HG03521 (cell line): Measurements from ENCODE around the gene LTBP2.

ENCODE experiments used
- ATAC-seq: cut with Tn5 transposase; IDR thresholded peaks from one replicate; pipeline ENCODE4 v1.9.1; 2021; ENCODE audit warnings: mild to moderate bottlenecking, moderate library complexity; ENCODE audit not compliant: unreplicated experiment

LTBP2 gene

DNA sequence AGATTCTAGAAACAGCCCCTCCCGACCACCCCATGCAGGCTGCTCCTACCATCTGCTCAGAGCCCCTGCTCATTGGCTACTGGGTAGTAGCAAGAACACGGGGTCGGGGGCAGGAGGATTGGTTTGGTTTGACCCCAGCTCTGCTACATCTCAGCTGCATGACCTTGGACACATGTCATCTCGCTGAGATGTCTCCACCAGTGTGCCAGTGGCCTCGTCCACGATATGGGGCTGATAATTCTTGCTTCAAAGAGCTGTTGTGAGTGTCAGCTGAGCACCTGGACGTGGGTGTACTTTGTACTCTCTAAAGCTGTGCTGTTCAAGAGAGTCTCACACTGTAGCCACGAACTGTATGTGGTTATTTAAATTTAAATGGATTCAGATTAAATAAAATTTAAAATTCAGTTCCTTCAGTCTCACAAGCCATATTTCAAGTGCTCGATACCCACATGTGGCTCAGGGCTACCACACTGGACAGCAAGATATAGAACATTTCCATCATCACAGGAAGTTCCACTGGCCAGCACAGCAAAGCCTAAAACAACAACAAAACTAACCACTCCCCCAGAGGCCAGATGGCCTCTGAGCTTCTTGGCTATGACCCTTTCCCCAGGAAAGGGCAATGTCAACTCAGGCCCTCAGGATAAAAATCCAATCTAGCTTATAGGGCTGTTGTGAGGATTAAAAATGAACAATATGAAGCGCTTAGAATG, 18.6 kb downstream of the LTBP2 start:
- no peak for ATAC-seq

DNA sequence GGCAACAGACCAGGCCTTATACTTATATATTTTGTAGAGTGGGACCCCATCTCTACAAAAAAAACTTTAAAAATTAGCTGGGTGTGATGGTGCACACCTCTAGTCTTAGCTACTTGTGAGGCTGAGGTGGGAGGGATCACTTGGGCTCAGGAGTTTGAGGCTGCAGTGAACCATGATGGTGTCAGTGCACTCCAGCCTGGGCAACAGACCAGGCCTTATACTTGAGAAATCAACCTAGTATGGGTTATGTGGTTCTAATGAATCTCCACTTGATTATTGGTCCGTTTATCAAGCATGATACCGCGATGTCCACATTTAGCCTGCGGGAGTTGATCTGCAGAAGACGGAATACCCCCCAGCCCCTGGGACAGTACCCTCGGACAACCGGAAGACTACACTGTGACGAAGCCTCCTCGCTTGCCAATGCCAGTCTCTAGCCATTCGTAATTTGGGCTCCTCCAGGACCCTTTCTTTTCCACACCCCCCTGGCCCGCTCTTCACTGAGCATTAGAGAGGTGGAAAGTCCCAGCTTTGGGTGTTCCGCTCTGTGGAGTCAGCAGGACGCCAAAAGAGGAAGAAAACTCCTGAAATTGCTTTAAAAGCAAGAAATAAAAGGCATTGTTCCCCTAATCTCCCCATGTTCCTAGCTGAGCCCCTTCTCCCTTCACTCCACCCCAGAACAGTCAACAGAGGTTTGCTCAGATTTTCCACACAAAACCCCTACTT, 19.4 kb downstream of the LTBP2 start:
- ATAC-seq, result no peak

DNA sequence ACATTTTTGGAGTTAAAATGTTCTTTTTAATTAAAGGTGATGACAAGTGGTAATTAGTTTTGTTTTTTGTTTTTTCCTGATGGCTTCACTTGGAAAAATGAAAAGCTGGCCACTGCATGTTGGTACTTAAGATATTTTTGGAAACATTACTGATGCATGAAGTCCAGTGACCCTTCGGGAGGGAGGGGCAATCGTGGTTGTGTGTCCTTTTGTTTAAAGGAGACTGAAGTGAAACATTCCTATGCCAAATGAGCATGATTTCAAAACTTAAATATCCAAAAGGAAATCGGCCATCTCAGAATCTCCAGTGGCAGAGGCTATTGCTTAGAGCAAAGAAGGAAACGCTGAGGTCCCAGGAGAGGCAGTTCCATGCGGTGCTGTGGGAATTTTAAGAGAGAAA, 20.1 kb downstream of the LTBP2 start:
- no peak for ATAC-seq

DNA sequence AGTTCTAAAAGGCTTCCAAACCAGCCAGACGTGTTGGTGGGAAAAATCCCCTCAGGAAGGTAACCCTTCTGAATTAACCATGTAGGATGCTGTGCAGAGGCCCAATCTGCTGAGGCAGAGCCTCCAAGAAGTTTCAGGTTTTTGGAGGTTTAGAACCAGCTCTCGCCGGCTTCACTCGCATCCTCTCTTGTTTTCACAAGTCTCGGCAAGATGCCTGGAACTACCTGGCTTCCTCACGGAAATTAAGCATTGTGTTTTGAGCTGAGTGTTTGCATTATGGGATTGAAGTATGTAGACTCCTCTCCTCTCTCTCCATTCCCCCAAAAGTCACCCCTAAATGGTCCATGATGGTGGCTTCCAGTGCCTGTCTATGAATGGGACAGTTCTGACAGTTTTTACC, 20.6 kb downstream of the LTBP2 start:
- ATAC-seq, result no peak

DNA sequence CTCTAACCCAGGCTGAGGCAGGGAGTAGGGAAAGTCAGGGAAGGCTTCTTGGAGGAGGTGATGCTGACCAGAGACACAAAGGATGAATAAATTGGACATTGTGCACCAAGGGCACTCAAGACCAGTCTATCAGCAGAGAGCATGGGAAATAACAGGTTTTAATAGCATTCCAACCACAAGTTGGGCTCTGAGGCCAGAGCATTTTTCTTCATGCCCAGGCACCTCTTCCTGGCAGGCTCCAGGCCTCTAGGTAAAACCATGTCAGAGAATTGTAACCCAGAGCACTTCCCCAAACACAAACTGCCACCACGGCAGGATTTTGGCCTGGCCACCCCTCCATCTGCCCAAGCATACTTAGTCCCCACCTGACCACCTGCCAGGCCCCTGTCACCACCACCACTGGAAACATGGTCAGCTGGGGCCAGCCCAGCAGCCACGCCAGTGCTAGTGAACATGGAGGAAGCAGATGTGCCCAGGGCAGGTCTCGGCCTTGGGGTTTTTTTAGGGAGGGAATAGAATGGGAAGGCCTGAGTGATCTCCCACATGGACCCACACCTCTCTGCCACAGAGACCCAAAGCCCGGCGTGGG, 22.7 kb downstream of the LTBP2 start:
- no peak for ATAC-seq

DNA sequence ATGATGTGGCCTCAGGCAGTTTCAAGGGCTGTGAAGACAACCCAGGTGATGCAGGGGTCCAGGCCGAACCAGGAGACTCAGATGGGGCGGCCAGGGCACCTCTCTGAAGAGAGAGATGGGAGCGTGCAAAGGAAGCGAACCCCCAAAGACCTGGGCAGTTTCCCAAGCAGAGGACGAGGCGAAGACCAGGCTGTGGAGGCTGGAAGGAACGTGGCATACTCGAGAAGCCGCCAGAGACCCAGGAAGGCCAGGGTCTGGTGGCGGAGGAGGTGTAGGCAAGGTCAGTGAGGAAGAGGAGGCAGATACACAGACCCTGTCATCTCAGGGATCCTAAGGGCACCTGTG, 24.7 kb downstream of the LTBP2 start:
- ATAC-seq, result no peak

DNA sequence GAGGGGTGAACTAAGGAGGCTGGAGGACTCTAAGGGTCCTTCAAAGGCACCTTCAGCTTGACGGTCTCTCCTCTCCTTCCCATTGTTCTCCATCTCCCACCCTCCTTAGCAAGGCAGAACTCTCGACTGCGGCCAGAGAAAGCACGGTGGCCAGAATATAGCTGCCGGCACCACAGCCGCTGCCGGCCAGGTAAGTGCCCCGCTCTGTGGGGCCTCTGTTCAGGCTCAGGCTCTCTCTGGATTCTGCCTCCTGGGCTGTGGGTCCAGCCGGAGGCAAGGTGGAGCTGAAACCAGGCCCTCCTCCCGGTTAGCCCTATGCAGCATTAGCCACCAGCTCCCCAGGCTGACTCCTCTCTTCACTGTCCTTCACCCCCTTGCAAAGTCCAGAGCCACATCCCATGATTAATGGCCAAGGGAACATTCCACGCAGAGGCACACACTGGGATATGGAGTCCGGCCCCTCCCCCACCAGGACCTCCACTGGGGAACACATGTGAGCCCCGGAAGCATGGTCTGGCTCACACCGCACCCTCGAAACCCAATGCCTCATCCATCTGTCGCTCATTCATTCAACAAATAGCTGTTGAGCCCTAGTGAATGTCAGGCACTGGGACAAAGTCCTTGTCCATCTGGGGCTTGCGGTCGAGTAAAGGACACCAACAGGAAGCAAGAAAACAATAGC, 25.2 kb downstream of the LTBP2 start:
- ATAC-seq, result no peak

DNA sequence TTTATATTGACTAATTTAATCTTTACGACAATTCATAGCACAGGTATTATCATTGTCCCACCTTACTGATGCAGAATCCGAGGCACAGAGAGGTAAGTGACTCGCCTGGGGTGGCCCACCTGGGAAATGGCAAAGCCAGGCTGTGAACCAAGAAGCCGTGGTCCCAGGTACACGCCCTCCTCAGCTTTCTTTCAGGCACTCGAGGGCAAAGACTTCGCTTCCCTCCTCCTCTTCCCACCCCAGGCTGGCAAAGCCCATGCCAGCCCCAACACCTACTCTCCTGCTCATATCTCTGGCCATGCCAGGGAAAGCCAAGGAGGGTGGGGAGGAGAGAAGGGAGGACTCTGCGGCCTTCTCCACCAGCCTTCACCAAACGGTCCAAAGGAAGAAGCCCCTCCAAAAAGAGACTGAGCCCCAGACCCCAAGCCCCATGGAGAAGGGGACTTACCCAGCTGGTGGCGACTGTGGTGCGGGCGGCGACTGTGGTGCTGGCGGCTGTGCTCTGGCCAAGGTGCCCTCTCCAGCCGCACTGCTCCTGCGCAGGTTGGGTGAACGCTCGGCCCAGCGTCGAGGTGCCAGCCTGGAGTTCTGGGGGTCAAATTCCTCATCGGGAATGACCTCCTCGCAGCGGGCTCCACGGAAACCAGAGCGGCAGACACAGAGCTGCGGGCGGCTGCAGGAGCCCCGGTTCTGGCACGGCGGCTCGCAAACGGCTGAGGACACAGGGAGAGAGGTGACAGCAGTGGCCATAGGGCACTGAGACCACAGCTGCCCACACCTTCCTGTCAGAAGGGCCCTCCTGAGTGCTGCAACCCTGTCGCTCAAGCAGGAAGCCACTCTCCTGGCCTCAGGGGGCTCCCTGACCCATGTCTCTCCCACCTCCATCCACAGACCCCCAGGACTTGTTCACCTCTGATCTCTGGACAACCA, 26.4 kb downstream of the LTBP2 start:
- no peak for ATAC-seq

DNA sequence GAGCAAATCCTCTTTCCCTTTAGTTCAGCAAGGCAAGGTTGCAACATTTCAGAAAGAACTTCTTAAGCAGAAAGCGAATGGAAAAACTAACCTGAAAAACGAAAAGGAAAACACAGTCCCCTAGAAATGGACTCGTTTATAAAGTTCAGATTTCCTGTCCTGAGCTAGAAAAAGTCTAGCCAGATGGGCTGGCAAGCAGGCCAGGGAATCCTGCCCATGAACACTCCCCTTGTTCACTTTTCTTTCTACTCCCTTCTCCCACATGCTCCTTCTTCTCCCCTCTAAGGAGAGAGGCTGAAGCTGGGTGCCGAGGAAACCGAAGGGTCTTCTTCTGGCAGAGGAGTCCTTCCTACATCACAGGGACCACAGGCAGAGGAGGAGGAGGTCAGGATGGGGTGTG, 27.1 kb downstream of the LTBP2 start:
- no peak for ATAC-seq

DNA sequence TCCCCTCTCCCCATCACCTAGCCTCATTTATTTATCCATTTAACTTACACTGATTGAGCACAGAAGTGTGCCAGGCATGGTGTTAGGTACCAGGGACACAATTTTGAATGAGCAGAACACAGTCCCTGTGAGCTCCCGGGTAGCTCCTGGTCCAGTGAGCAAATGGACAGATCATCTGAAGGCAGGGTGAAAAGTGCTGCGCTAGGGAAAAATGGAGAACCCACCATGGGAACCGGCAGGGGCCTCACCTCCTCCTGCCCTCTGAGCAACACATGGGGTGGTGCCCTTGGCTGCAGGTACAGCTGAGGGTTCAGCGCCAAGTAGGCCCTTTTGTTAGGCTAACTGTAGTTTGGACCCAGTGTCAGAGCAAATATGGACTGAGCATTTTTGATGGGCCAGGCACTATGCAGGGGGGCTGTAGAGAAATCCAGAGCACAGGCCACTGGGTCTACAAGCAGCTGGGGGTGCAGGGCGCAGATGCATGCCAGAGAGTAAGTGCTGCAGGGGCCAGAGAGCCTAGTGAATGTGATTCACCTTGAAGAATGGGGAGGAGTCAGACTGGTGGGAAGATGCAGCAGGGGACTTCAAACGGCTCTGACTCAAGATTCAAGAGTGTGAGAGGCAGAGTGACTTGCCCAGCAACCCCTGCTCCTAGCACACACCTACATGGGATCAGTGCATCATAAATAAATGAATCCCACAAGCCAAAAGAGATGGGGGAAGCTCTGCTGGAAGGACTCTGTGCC, 28.2 kb downstream of the LTBP2 start:
- no peak for ATAC-seq

DNA sequence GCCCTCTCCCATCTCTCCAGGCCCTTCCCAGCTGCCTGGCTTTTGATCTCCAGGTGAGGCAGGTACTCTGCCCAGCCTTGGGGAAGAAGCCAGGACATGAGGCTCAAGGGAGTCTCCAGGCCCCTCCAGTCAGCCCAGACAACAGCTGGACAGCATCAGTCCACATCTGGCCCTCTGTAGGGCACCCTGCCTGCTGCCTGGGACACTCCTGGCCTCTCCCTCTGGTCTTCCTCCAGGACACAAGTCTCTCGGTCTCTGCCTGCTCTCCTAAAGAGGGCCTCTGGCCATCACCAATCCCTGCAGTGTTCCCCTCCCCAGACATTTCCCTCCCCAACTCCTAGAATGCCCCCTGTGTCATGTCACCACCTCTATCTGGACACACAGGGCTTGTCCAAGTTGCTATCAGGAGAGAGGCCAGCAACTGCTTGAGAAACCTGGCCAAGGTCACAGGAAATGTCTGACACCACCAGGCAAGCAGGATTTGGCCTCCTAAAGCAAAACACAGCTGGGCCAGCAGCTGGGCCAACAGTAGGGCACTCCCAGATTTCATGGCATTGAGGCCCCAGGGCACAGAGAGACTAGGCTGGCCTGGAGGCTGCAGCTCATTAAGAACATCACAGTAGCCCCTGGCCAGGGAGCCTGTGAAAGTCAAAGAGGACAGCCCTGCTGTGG, 29.0 kb downstream of the LTBP2 start:
- no peak for ATAC-seq

DNA sequence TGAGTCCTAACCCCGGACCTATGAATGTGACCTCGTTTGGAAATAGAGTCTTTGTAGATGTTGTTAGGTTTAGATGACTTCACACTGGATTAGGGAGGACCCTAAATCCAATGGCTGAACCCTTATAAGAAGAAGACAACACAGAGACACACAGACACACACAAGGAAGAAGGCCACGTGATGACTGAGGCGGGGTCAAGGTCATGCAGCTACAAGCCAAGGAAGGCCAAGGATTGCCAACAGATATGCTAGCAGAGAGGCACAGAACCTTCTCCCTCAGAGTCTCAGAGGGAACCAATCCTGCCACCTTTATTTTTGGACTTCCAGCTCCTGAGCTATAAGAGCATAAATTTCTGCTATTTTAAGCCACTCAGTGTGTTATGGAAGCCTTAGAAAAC, 31.8 kb downstream of the LTBP2 start:
- no peak for ATAC-seq

DNA sequence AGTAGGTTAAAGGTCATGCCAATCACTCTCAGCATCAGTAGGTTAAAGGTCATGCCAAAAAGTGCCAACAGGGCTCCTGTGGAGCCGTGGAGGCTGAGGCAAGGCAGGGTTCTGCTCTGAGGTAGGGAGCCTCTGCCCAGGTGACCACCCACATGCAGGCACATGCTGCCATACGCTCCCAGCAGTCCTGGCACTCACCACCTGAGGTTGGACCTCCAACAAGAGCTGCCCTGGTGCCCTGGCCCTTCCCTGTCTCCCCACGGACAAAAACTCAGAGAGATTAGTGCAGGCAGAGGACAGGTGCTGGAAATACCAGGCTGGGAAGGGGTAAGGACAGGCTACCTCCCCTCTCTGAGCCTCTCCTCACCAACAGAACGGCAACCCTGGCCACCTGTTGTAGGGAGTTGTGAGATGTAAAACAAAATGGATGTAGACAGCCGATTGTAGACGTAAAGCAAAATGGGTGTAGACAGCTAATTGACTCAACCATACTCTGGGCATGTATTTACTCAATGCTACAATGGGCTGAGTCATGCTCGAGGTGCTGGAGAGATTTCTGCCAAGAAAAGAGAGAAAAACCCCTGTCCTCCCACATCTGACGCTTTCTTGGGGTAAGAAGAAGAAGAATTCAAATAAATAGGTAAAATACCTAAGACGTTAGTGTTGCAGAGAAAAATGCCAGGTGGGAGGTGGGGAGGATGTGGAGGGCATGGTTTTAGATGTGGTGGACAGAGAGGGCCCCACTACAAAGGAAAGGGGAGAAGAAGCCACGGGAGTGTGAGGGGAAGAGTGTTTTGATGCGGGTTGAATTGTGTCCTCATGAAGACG, 32.4 kb downstream of the LTBP2 start:
- ATAC-seq, result no peak

DNA sequence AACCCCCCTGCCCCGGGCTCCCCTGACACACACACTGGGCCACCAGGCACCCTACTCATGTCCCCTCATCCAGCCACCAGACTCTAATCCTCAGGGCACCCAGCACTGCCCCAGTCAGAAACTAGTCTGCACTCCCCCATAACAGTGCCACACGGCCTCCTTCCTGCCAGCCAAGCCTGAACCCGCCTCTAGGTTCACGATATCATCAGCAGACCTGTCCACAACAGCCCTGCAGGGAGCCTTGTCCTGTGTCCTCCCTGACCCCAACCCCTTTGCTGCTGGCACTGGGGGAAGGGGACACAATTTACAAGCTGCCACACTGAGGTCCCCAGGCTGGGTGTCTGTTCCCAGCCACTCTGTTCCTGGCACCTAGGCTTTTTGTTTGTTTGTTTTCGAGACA, 33.6 kb downstream of the LTBP2 start:
- no peak for ATAC-seq

DNA sequence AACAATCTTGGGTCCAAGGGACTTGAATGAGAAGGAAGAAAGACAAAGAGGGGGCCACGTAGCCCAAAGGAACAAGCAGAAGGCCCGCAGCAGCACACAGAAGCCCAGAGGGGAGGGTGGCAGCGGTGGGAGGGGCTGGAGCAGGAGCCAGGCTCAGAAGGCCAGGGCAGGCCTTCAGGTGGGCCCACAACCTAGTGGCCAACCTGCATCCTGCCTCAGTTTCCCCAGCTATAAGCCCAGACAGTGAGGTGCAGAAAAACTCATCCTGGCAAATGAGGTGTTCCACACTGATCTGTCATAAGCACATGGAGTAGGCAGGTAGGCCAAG, 34.1 kb downstream of the LTBP2 start:
- no peak for ATAC-seq

DNA sequence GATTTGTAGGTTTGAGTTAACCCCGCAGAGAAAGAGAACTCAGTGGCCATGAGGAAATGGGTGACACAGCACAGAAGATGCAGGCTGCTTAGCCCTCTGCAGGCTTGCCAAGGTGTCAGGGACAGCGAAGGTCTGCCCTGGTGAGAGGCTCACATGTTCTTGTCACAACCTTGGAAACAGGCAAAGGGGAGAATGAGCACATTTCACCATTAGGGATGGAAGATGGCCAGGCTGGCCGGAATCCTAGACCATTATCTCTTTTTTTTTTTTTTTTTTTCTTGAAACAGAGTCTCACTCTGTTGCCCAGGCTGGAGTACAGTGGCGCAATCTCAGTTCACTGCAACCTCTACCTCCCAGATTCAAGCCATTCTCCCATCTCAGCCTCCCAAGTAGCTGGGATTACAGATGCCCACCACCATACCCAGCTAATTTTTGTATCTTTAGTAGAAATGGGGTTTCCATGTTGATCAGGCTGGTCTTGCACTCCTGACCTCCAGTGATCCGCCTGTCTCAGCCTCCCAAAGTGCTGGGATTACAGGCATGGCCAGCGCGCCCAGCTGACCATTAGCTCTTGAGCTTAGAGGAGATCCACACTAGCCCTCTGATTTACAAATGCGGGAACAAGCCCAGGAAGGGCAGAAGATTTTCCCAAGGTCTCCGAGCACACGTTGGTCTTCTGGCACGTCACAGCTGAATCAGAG, 34.6 kb downstream of the LTBP2 start:
- no peak for ATAC-seq

DNA sequence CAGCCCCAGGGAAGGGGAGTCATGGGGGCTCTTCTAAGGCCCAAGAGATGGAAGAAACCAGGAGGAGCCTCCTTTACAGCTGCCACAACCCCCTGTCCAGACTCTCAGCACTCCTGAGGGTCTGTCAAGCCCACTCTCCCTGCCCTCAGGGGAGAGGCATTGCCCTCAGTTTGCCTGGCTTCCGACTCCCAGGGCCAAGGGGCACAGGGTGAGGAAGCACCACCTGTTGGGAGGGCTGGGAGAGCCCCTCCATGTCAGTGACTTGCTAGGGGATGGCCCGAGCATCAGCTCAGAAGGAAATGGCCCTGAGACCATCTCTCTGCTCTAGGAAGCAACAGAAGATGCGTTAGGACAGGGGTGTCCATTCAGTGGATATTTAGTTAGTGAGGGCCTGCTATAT, 36.1 kb downstream of the LTBP2 start:
- no peak for ATAC-seq

DNA sequence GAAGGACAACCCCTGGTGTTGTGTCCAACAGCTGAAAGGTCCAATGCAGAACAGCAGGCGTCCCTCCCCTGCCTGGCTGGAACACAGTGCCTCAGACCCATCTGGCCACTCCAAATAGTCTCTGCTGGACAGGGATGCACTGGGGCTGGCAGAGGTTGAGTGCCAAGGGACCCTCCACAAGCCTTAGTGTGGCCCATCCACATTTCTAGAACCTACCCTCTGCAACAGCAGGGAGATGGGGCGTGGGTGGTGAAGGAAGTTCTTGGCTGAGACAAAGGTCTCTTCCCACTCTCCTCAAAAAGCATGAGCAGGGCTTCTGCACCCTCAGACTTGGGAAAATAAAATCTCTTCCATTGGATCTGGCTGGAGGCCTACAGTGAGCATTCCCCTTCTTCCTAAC, 36.5 kb downstream of the LTBP2 start:
- no peak for ATAC-seq
